Cardiac fibroblast (primary cell): ENCODE data around the gene MAN2A2.

Experiments
- DNase-seq, 2 donors: peaks; one replicate each; pipeline versions ENCODE4 v3.0.0 to v3.0.0-alpha.2; 2010; ENCODE audit warnings: low read depth in 2 of 2
- H3K4me3 ChIP-seq, 2 donors: replicated peaks in 1 of 2; 1 replicate in 1 of 2; 2 replicates in 1 of 2; pipeline ENCODE4 v1.5.1; 2011; ENCODE audit warnings: low read depth in 2 of 2, low read length in 2 of 2, mild to moderate bottlenecking in 2 of 2, moderate library complexity in 1 of 2
- CTCF ChIP-seq: IDR thresholded peaks from one replicate; pipeline ENCODE4 v1.5.1; 2011; ENCODE audit warnings: low read depth, mild to moderate bottlenecking, low read length, inconsistent platforms

The MAN2A2 gene

DNA sequence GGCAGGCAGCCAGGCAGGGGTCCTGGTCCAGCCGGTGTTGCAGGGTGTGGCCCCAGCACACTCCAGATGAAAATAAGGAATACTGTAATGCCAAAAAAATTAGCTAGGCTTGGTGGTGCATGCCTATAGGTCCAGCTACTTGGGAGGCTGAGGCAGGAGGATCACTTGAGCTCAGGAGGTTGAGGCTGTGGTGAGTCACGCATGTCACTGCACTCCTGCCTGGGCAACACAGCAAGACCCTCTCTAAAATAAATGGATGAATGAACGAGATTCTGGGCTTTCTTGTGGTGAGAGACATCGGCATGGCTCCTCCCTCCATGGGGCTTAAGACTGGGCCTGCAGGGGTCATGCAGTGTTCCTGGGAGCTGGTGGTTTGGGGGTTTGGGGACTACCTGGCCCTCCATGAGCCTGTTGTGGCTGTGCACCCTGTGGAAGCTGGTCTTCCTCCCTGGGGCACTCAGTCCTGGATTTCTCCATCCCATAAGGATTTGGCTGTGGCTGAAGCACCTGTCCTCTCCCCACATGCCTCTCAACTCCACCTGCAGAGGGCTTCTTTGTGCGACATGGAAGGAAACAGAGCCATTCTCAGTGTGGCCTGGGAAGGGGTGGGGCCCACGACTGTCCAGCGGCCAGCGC, 44.0 kb downstream of the MAN2A2 start:
- no peak for DNase-seq
- no peak overlapping the region for H3K4me3 ChIP-seq
- TF ChIP-seq CTCF, result no peak

DNA sequence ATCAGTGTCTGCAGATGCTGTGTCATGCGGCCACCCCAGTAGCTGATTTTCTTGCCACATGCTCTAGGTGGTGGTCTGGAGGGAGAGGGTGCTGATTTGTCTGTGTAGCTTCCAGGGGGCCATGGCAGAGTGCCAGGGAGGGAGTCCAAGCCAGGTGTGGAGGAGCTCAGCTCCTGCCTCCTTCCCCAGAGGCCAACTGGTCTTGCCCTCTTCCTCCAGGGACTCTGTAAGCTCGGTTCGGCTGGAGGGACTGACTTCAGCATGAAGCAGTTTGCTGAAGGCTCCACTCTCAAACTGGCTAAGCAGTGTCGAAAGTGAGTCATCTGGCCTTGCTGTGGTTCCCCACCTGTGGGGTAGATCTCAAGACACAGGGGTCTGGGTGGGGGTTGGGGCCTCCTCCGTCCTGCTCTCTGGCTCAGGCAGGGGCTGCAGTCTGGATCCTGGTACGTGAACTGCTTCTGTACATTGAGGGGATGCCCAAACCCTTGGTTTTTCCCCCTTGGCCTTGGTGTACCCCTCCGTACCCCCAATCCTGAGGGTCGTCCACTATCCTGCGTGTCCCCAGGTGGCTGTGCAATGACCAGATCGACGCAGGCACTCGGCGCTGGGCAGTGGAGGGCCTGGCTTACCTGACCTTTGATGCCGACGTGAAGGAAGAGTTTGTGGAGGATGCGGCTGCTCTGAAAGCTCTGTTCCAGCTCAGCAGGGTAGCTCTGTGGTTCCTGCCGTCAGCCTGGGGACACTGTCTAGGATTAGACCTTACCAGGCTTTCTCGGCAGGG, 44.7 kb downstream of the MAN2A2 start:
- no peak for DNase-seq
- TF ChIP-seq CTCF, result no peak
- no peak overlapping the region for H3K4me3 ChIP-seq

GRCh38 chr15:90948506-90948905, 45.4 kb downstream of the MAN2A2 start:
- H3K4me3 ChIP-seq, result no peak overlapping the region
- no peak for TF ChIP-seq CTCF
- no peak for DNase-seq

- H3K4me3 ChIP-seq, result no peak overlapping the region
- no peak for DNase-seq
- no peak for TF ChIP-seq CTCF
These were observed 47.0 kb downstream of the MAN2A2 start for GRCh38 chr15:90949979-90950675.

- DNase-seq, result no peak
- TF ChIP-seq CTCF, result no peak
- no peak overlapping the region for H3K4me3 ChIP-seq
These were observed 47.6 kb downstream of the MAN2A2 start for GRCh38 chr15:90950676-90951075.

DNA sequence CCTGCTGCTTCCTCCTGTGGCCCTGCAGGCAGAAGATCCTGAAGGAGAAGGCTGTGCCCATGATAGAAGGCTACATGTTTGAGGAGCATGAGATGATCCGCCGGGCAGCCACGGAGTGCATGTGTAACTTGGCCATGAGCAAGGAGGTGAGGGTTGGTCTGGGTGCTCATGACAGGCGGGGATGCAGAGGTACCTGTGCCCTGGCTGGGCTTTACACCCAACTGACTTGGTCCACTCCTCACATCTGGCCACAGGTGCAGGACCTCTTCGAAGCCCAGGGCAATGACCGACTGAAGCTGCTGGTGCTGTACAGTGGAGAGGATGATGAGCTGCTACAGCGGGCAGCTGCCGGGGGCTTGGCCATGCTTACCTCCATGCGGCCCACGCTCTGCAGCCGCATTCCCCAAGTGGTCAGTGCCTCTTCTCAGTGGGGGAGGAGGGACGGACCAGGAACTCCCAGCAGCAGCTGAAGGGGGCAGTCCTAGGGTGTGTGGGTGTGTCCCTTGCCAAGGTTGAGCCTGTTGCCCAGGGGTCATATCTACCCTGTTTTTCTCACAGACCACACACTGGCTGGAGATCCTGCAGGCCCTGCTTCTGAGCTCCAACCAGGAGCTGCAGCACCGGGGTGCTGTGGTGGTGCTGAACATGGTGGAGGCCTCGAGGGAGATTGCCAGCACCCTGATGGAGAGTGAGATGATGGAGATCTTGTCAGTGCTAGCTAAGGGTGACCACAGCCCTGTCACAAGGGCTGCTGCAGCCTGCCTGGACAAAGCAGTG, 50.0 kb downstream of the MAN2A2 start:
- H3K4me3 ChIP-seq, result no peak overlapping the region
- no peak for TF ChIP-seq CTCF
- DNase-seq, result no peak
